ENCODE results near the gene NUTM2F. TPM values are rescaled to one million over a fixed set of nuclear protein-coding genes. Genes with fewer than 3 reads are reported as not detected.

NUTM2F gene
- total and polyA plus RNA-seq, 9 of the 15 experiments (the other 6 are each of a cell fraction or from before 2014, with no cell fraction given), result 0.04 TPM; not detected in 8

GRCh38 chr9:94277885-94278536 is 50.4 kb downstream of the NUTM2F start:
- BruUV-seq (replicated peaks), result no TSS peak
- CTCF ChIA-PET (ENCODE audit: low intra/inter-chr PET ratio), result no interaction called here
- ATAC-seq, result peak; percentile 53
- TF ChIP-seq RBM34 (IDR thresholded peaks at IDR 0.05; ENCODE audit: borderline replicate concordance, insufficient read depth, low read length) (no peak), TRIM28 (IDR thresholded peaks at IDR 0.05) (no peak), MEIS2 (IDR thresholded peaks at IDR 0.05; ENCODE audit: partially characterized antibody) (peak; percentile 70), ZNF668 (CRISPR knock-in tag; IDR thresholded peaks at IDR 0.05) (no peak; the same call in 1 of the 2 replicates), SP1 (CRISPR knock-in tag; IDR thresholded peaks at IDR 0.05) (no peak), HEY1 (CRISPR knock-in tag; IDR thresholded peaks at IDR 0.05; ENCODE audit: borderline replicate concordance) (no peak), SIRT6 (IDR thresholded peaks at IDR 0.05; ENCODE audit: low read depth, low read length) (no peak), RAD21 (CRISPR knock-in tag; conservative IDR thresholded peaks at IDR 0.05 in 1 of 2, IDR thresholded peaks at IDR 0.05 in 1 of 2) (peak in 1 of 2 experiments; percentile 30; a peak in 1 of 4 replicates), CBX3 (IDR thresholded peaks at IDR 0.05; ENCODE audit: borderline replicate concordance in 1 of 2, low read length in 2 of 2) (no peak), ELK1 (CRISPR knock-in tag; IDR thresholded peaks at IDR 0.05) (no peak), ZZZ3 (IDR thresholded peaks at IDR 0.05) (no peak), ZSCAN29 (IDR thresholded peaks at IDR 0.05) (no peak), MCM7 (IDR thresholded peaks at IDR 0.05) (no peak), RBM17 (IDR thresholded peaks at IDR 0.05; ENCODE audit: borderline replicate concordance, low read depth, low read length) (no peak), TCF7L2 (IDR thresholded peaks at IDR 0.05; ENCODE audit: low read depth, low read length) (no peak), LEF1 (IDR thresholded peaks at IDR 0.05) (no peak), MYNN (IDR thresholded peaks at IDR 0.05) (no peak), MYNN (CRISPR knock-in tag; IDR thresholded peaks at IDR 0.05) (no peak), ZNF655 (CRISPR knock-in tag; IDR thresholded peaks at IDR 0.05) (no peak), ZNF140 (CRISPR knock-in tag; IDR thresholded peaks at IDR 0.05) (no peak), RFX7 (CRISPR knock-in tag; IDR thresholded peaks at IDR 0.05) (no peak), POLR2H (tag; IDR thresholded peaks at IDR 0.05; ENCODE audit: low read depth) (no peak), NFE2L1 (tag; IDR thresholded peaks at IDR 0.05; ENCODE audit: borderline replicate concordance, low read depth) (0 out of 2 replicates have a peak, but pooled peaks have one; percentile 19)

More at GRCh38 chr9:94277885-94278536, 50.4 kb downstream of the NUTM2F start:
- Histone ChIP-seq H3K9me3 (replicated peaks; ENCODE audit: control insufficient read depth, insufficient read depth, low read depth, low read length) (peaks cover 17% of the 10 kb centered on the region), H3K9ac (ENCODE audit: insufficient read depth in 1 of 2, low read depth in 2 of 2, low read length in 2 of 2) (peak overlapping the region in 1 of 2 experiments; percentile 35; a peak in 2 of 4 replicates), H2AFZ (ENCODE audit: low read depth, low read length) (peak overlapping the region; percentile 29; the same call in 1 of the 2 replicates), H3K4me1 (replicated peaks in 1 of 2; ENCODE audit: control insufficient read depth in 2 of 2, insufficient read depth in 2 of 2, low read length in 2 of 2) (peaks cover 16 to 31% of the 10 kb centered on the region in 2 experiments), H3K4me2 (ENCODE audit: insufficient read depth, low read length) (peak overlapping the region; percentile 34; the same call in 1 of the 2 replicates), H4K20me1 (replicated peaks; ENCODE audit: control insufficient read depth, insufficient read depth, low read length) (no peaks in the 10 kb centered on the region), H3K9me1 (ENCODE audit: control insufficient read depth, insufficient read depth, low read length) (no peaks in the 10 kb centered on the region), H3K36me3 (ENCODE audit: control insufficient read depth, insufficient read depth, low read length) (peaks cover 31% of the 10 kb centered on the region; the same call in 2 of the 3 replicates), H3K27me3 (ENCODE audit: control insufficient read depth in 2 of 2, insufficient read depth in 2 of 2, low read length in 2 of 2) (no peaks in the 10 kb centered on the region), H3K27ac (ENCODE audit: extremely low read depth, low read depth, low read length) (peak overlapping the region; percentile 77), H3K4me3 (no peak overlapping the region), H3K79me2 (ENCODE audit: control insufficient read depth, insufficient read depth, low read length) (peaks cover 30% of the 10 kb centered on the region)
- POLR2A ChIA-PET, result interaction anchor here (0.6 to 0.7 kb wide), 2 partner anchors 141 to 612 kb away, joined by 3 read pairs; no protein-coding TSS in a partner anchor
- FAIRE-seq, result no peak
- intact Hi-C loops (cut with micrococcal nuclease) (no loop called here), in situ Hi-C loops (cut with MboI) (no loop called here)
- WGBS (ENCODE audit: insufficient coverage, low coverage, missing lambda C conversion rate), result 68% methylated on average over 2 of the region's 6 CpGs
- peak in 2 of 4 experiments; percentile 13 to 33 for DNase-seq (ENCODE audit: extremely low read depth in 1 of 4, low spot score in 3 of 4)
